SKM-1 (cell line): ENCODE measurements around the gene HOXA7.

Source experiments
- DNase-seq: peaks from one replicate; lab custom pipeline; 2025; ENCODE audit not compliant: unreplicated experiment; lab: John Stamatoyannopoulos, UW

Gene HOXA7

DNA sequence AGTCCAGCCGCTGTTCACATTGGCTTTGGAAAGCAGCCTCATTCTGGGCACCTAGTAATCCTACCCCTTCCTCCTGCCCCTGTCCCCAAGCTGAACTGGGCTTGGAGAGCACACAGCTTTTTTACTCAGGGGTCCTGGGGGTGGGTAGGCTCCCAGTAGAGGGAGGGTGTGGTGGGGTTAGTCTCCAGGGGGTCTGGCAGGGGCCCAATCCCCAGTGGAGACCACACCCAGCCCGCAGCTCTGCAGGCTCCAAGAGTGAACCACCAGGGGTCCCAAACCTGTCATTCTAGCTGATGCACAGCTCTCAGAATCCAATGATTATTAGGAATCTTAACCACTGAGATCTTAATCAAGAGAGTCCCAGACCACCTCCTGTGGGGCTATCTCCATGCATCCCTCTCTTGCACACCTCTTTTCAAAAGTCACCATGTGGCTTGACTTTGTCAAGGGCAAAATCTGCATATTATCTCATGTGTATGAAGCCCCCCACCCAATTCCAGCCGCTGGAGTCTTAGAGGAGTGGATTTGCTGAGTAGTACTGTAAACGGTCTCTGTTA is 25.9 kb upstream of the HOXA7 start:
- DNase-seq, result no peak

DNA sequence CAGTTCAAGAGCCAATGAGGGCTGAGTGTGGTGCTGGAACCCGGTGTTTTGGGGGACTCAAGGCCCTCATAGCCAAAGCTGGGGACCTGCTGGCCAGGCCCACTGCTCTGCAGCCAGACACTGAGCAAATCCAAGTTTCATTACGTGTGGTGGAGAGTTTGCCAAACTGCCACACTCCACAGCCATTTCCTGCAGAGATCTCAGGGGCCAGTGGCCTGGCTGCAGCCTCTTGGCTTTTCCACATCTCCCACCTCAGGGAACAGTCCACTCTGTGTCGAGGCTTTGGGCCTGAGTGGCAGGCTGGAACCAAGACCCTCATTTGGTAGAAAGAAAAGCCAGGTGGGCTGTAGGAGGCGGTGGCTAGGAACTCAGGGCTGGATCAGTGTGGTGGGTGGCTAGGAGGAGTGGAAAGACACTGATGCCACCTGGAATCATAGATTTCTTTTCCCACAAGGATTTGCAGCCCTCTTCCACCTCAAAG is 25.4 kb upstream of the HOXA7 start:
- no peak for DNase-seq

DNA sequence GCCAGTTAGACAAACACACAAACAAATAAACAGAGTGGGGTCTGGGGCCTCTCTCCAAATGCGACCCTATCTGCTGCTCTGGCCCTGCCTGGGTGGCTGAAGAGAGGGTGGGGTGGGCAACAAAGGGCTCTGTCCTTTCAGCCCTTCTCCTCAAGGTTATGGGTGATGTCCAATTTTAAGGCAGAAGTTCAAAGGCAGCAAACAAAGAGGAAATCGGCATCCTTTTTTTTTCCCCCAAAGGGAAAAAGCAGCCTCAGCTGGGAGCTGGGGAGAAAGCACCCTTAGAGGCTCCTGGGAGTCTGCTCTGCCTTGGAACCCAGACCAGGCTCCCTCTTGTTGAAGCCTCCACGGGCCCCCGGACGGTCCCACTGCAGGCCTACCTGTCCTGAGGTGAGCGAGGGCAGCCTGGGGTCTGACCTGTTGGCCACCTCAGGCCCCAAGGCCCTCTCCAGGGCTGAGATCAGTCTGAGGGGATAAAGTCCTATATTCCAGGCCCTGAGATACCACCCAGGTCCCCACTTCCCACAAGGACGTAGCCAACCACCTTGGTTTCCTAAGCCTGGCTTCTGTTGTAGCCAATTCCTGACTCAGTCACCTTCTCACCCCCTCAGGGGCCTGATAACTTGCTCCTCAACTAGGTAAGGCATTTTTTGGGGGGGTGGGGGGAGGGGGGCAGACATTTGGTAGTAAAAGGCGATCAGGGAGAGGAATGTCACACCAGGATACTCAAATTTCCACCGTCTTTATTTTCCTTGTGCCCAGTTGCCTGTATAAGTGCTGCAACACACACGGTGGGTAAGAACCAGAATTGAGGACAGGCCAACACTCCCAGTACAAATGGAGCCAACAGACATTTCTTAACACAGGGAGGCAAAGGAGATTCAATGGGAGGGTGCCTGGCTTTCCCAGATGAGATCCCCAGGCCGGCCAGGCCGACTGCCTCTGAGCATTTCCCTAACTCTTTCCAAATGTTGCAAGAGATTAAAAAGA is 24.3 kb upstream of the HOXA7 start:
- no peak for DNase-seq

DNA sequence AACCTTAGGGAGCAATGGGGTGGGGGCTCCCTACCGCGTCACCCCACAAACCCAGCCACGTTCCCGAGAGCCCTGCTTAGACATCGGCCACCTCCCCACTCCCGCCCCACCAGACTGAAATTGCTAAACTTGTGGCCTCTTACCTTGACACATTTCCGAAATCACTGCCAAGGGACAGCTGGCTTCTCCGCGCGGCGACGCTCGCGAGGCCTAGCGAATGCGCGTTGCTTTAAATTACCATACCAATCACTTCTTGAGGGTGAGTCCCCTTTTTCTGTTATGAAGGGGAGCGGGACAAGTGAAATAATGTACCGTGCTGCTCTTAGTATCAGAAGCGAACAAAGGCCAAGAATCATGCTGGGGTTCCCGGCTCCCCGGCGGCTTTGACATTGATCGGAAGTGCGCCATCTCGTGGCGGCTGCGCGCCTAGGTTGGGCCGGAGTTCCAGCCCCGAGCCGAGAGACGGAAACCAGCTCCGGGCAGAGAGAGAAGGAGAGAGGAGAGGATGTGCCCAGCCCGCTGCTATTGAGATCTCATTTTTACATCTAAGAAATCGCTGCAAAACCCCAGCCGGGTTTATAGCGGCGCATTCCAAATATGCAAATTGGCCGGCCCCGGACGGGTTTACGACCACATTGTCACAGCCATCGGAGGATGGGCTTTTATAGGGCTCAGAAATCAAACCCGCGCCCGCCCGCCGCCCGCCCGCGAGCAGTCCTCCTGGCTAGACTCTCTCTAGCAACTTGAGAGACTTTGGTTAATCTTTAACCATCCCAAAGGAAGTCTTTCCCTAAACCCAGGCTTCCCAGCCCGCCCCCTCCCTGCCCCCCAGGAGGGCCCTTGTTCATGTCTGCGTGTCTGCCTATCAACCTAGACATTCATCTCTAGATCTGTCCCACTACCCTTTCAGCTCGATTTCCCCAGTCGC is 23.3 kb upstream of the HOXA7 start:
- no peak for DNase-seq

DNA sequence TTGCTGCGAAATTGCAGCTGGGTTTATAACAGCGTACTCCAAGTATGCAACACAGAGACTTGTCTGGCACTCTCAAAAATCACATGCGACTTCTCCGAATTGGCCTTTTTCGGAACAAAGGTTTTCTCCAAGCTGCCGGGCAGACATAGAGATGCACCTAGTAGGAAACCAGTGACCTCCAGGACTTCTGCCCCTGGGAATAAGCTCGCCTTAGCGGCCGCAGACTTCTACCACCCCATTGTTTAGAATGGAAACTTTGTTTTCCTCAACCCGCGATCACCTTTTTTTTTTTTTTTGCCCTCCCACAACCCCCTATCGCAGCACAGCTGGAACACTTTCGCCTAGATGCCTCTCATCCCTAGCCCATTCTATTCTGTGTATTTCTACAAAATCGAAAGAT is 22.6 kb upstream of the HOXA7 start:
- DNase-seq, result no peak

DNA sequence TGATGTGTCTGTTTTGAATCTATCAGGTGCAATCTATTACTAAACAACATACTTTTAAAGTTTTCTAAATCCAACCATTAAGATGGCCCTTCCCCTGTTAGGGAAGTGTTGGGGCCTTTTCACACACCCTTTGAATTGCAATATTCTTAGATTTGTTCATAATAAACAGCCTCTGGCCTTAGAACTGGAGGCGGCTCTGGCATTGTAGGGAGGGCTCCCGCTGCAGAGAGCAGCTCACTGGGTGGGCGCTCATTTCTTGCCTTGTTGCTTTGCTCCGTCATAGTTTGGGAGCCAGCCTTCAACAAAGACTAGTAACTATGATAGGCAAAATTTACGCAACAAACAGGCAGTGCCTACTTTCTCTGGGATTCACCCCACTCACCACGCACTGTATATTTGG is 21.9 kb upstream of the HOXA7 start:
- no peak for DNase-seq

DNA sequence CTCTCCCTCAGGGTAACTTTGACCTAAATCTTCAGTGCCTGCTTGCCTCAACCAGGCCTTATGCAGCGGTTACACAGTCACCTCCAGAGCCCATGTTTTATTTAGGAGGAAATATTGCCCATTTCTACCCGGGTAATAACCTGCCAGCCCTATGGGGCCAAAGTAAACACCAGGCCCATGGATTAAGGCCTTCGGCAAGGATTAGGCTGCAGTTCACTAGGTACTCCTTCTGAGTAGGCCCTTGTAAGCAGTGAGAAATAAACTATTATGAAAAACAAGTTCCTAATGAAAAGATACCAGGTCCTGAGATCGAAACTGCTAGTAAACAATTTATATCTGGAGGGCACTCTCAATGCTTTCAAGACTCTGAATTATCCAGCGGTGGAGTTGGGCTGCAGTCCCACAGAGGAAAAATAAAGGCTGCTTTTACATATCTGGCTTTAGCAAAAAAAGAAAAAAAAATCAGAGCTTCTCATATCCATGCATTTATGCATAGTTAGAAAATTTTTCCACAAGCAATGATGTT is 21.4 kb upstream of the HOXA7 start:
- no peak for DNase-seq

DNA sequence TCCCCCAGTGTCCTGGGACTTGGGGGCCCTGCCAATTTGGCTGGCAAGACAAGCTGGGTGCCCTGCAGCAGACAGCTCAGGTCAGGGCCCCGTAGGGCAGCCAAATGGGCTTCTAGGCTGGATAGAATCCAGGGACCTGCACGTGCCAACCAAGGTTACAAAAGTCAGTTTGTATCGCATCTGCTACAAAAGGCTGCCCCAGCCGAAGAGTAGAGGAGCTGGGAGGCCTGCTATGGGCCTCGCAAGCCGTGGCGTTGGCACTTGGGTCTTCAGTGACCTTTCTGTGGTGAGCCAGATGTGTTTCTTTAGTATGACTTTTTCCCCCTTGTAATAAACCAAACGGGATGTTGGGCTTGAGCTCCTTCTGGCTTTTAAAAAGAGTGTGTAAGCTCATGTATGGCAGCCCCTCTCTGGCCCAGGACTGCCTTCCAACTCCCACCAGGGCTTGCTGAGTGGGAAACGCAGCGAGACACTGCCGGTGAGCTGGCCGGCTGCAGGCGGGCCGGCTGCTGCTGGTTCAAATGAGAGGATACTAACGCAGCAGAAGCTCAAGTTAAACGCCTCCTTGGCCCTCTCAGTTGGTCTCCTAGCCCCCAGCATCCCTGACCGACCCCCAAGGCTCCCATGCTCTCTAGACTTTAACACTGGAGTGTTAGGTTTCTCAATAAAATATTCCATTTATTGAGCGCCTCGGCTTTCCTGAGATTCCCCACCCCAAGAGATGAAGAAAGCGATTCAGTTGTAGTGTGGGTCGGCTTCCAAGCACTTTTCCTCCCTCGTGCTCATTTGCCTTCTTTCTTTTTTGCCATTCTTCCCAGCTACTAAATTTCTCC is 20.7 kb upstream of the HOXA7 start:
- no peak for DNase-seq

DNA sequence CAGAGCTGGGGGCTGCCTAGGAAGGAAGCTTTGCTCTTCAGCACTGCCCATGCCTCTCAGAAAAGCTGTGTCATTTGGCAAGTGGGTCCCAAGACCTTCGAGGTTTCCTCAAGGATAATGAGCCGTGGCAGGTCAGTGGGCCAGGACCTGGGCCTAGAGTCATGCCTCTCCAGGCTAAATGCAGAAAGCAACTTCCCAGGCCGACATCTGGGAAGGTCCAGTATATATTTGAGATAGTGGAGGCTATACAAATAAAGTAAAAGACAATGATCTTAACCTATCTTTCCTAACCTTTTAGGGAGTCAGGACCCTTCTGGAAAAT is 20.0 kb upstream of the HOXA7 start:
- no peak for DNase-seq

DNA sequence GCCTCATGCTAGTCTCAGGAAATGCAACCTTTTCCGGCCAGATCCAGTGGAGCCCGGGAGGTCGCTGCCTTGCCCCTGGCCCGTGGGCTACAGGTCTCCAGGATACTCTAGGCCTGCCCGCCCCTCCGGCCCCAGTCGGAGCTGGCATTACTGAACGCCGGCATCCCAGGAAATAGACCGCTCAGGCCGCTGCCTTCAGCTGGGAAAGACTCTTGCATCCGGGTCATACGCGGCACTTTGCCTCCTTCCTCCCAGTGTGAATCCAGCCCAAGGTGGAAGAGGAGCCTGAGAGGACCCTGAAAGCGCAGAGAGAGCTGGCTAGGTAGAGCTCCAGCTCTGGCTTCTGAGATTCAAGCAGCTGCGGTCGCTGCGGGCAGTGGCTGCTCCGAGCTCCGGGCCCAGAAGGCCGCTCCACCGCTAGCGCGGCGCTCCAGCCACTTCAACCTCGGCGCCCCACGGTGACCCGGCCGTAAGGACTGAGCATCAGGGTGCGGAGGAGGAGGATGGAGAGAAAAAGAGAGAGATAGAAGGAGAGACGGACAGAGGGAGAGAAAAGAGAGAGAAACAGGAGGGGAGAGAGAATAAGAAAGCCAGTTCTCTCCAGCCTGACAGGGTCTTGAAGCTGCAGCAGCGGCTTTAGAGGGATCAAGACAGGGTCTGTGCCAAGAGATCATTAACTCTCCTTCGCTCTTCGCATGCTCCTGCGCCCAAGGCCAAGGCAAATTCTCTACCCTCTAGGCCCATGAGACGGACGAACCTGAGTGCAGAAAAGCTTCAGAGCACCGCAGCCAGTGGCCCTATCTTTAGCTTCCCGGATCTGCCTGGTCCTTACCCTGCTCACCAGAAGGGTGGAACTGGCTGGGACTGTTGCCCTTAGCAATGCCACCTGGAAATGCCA is 19.4 kb upstream of the HOXA7 start:
- no peak for DNase-seq

DNA sequence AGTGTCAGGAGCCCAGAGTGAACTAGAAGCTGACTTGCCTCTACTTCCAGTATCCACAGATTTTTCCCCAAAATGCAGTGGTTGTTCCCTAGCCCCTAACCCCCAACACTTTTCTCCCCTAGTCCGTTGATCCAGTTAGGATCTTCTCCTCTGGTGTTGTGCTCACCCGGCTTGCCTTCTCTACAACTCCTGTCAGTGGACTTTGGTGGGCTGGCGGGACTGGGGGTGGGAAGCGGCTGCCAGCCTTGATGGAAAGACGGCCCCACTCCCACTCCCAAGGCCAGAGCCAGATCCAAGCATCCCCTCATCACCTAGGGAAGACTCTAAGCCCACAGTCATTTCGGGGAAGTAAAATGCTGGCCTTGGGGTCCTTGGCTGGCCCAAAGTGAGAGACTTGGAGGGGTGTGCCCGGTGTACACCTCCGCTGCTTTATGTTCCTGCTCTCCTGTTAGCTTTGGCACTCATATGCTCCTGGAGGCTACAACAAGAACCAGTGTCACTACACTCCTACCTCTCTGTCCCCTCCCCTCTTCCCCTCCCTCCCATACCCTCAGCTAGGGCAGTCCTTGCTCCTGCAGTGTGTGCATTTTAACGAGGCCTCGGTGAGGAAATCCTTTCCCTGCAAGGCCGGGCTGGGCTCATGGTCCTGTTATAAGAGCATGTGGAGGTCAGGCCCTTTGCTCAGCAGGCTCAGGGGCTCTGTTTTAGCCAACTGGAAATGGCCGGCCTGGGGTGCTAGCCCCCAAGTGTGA is 18.6 kb upstream of the HOXA7 start:
- no peak for DNase-seq

DNA sequence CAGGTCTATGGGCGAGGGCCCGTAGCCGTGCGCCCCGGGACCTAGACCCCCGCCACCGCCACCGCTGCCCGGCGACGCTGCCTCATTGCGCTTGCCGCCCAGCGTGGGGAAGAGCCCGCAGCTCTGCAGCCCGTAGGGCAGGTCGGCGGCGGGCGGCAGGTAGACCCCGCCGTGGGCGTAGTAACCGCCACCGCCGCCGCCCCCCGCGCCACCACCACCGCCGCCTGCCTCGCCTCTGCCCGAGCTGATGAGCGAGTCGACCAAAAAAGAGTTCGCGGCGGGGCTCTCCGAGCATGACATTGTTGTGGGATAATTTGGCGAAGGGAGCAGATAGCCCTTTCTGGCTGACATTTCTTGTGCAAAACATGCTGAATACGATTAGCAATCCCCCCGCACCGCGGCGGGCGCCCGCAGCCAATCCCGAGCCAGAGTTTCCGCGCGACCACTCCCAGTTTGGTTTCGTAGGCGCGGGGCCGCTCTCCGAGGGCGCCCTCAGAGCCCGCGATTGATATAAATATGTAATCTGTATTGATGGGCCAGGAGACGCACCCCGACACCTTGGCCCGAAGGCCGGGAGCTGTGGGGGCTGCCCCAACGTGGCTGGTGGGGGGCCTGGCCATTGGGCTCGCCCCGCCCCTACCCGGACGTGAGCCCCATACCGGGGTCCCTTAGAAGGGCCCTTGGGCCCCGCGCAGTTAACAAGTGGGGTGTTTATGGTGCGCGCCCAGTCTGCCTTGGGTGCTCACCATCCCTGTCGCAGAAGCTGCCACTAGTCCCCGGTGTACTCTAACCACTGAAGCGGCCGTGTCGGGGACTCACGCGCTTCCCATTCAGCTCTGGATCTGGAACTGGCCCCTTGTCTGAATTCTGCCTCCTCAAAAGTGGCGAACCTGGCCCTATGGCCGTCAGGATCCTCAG is 17.7 kb upstream of the HOXA7 start, which contains the start of gene HOXA10:
Gene HOXA10 (minus strand): TSS at position 365 of the 918 bp plus-strand sequence. CDS start 14 bp downstream, at position 351.
- DNase-seq, result no peak

DNA sequence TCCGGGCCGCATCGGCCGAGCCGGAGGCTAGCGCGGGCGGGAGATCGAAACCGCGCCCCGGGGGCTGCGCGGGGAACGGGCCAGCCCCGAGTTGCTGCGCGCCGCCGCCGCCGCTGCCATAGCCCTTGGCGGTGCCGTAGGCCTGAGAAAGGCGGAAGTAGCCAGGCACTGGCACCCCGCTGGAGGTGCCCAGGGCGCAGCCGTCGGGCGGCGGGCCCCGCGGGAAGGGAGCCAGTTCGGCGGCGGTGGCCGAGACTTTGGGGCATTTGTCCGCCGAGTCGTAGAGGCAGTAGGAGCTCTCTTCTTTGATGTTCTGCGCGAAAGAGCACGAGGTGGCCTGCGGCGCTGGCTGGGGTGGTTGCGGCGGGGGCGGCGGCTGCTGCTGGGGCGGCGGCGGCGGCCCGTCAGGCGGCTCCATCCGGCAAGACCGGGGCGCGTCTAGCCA is 17.1 kb upstream of the HOXA7 start:
- no peak for DNase-seq

DNA sequence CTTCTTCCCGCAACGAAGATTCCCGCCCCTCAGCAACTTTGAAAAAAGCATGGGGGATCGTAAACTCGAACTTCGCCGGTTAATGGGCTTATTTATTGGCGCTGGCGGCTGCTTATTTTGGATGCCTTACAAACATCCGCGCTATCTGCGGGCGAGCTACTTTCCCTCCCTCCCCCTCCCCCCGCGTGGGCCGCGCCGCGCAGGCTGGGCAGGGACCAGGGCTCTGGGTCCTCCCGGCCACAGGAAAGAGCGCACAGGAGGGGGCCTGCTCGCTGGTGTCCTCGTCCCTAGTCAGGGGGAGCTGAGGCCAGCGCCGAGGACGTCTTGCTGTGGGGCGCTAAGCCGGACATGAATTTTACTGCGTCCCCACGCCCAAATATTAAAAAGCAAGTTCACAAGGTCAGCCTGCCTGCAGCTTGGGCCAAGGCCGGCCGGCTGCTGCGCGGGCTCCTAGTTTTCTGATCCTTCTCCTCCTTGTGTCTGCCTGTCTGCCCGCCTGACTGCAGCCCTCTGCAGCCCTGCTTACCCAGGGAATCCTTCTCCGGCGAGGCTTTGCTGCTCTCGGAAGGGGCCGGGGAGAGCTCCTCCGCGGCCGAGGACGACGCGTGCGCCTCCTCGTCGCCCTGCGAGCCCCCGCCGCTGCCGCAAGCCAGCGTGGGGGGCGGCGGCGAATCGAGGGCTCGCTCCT is 16.5 kb upstream of the HOXA7 start:
- DNase-seq, result no peak

DNA sequence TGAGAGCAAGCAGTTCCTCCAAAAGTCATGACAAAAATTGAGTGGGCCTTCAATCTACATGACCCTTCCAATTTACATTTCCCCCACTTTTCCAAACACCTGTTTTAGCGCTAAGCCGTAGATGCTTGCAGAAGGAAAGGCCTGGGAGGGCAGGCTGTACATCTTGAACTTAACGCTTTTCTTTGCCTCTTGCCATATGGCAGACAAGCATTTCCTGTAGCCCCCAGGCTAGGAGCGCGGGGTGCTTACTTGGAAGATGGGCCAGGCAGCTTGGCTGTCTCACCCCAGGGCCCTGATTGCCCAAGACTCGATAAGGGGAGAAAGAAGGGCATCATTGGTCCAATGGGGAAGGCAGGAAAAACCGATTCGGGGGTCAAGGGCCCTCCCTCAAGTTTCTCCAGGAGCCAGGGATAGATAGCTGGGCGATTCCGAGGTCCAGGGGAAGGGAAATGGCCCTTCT is 15.9 kb upstream of the HOXA7 start:
- DNase-seq, result no peak

DNA sequence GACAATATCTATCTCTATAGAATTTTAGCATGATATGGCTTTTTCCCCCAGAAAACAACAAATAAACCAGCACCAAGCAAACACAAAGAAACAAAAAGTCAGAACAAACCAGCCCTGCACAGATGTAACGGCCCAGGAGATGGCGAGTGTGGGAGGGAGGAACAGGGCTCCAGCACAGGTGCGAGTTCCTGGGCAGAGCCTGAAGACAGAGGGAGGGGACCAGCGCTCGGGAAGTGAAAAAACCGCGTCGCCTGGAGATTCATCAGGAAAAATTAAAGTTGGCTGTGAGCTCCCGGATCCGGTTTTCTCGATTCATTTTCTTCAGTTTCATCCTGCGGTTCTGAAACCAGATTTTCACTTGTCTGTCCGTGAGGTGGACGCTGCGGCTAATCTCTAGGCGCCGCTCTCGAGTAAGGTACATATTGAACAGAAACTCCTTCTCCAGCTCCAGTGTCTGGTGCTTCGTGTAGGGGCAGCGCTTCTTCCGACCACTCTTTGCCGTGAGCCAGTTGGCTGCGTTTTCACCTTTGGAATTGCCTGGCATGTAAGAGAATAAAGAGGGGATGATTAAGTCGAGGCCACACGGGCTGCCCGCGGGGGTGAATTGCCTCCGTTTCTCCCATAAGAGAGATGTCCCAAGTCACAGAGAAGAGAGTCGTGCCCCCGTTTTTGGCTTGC is 15.3 kb upstream of the HOXA7 start:
- no peak for DNase-seq
